ENCODE measurements around the gene IFFO2. TPM values are rescaled to one million over a fixed set of nuclear protein-coding genes. Genes with fewer than 3 reads are reported as not detected.

The IFFO2 gene
- total and polyA plus RNA-seq, 2 of the 13 experiments (the other 11 are each of a cell fraction or from before 2014, with no cell fraction given) = 7.3 to 16.7 TPM

GRCh38 chr1:18902523-18903290, 53.8 kb downstream of the IFFO2 start, which contains the start of gene ALDH4A1 (continued):
- TF ChIP-seq THRA (CRISPR knock-in tag; IDR thresholded peaks at IDR 0.05; ENCODE audit: borderline replicate concordance) = no peak
- no peak for TF ChIP-seq ZNF850 (CRISPR knock-in tag; conservative IDR thresholded peaks at IDR 0.05)
- no peak for TF ChIP-seq ZNF251 (CRISPR knock-in tag; IDR thresholded peaks at IDR 0.05)
- TF ChIP-seq REPIN1 (CRISPR knock-in tag; IDR thresholded peaks at IDR 0.05; ENCODE audit: borderline replicate concordance, low read depth) = 0 out of 2 replicates have a peak, but pooled peaks have one; percentile 16
- TF ChIP-seq ZNF343 (CRISPR knock-in tag; IDR thresholded peaks at IDR 0.05) = peak; percentile 86; the same call in 1 of the 2 replicates
- no peak for TF ChIP-seq TRIM22 (IDR thresholded peaks at IDR 0.05)
- TF ChIP-seq KAT8 (CRISPR knock-in tag; IDR thresholded peaks at IDR 0.05) = peak; percentile 61
- no peak for TF ChIP-seq ZNF503 (CRISPR knock-in tag; IDR thresholded peaks at IDR 0.05)
- TF ChIP-seq CERS6 (CRISPR knock-in tag; IDR thresholded peaks at IDR 0.05) = no peak
- no peak; the same call in 1 of the 2 replicates for TF ChIP-seq ZNF12 (CRISPR knock-in tag; IDR thresholded peaks at IDR 0.05)
- no peak for TF ChIP-seq PCBP2 (optimal IDR thresholded peaks at IDR 0.05; ENCODE audit: low read depth, low read length, poor library complexity, severe bottlenecking)
- peak; percentile 54 for TF ChIP-seq ZNF574 (CRISPR knock-in tag; IDR thresholded peaks at IDR 0.05)
- TF ChIP-seq ZBTB44 (CRISPR knock-in tag; IDR thresholded peaks at IDR 0.05) = no peak
- TF ChIP-seq ZNF567 (CRISPR knock-in tag; IDR thresholded peaks at IDR 0.05; ENCODE audit: borderline replicate concordance) = no peak
- TF ChIP-seq POLR2AphosphoS5 (IDR thresholded peaks at IDR 0.05; ENCODE audit: low read depth, low read length) = peak; percentile 35; the same call in 1 of the 2 replicates
- TF ChIP-seq CBX5 (CRISPR knock-in tag; IDR thresholded peaks at IDR 0.05; ENCODE audit: borderline replicate concordance) = no peak
- no peak for TF ChIP-seq ATRX (CRISPR knock-in tag; IDR thresholded peaks at IDR 0.05; ENCODE audit: borderline replicate concordance)
